22Rv1 (cell line): ENCODE data around the gene HTR2B.

ENCODE experiments used
- H3K27ac ChIP-seq: fragments of 450-650 bp; 2 replicates; pipeline ENCODE4 v1.5.1; 2017
- CTCF ChIP-seq: fragments of 450-650 bp; IDR thresholded peaks from 2 replicates; pipeline ENCODE4 v1.5.1; 2017; ENCODE audit warnings: mild to moderate bottlenecking
- ZFX ChIP-seq: fragments of 450-650 bp; IDR thresholded peaks from 2 replicates; pipeline ENCODE4 v1.6.1; 2017; ENCODE audit warnings: antibody characterized with exemption, borderline replicate concordance

The HTR2B gene

GRCh38 chr2:231123362-231123898, 1.4 kb downstream of the HTR2B start:
- TF ChIP-seq CTCF (no peak), ZFX (no peak)
- no peak overlapping the region for H3K27ac ChIP-seq

GRCh38 chr2:231118614-231118942, 6.3 kb downstream of the HTR2B start:
- no peak for TF ChIP-seq CTCF
- TF ChIP-seq ZFX = no peak
- H3K27ac ChIP-seq = no peak overlapping the region

- no peak overlapping the region for H3K27ac ChIP-seq
- no peak for TF ChIP-seq CTCF
- no peak for TF ChIP-seq ZFX
Observed at GRCh38 chr2:231117922-231118613, 6.8 kb downstream of the HTR2B start.

GRCh38 chr2:231117148-231117547, 7.7 kb downstream of the HTR2B start:
- no peak overlapping the region for H3K27ac ChIP-seq
- TF ChIP-seq CTCF (no peak), ZFX (no peak)

GRCh38 chr2:231115651-231116050, 9.2 kb downstream of the HTR2B start:
- no peak for TF ChIP-seq ZFX
- no peak for TF ChIP-seq CTCF

GRCh38 chr2:231113489-231113888, 11.4 kb downstream of the HTR2B start:
- TF ChIP-seq CTCF (no peak), ZFX (no peak)
- no peak overlapping the region for H3K27ac ChIP-seq

More at GRCh38 chr2:231115651-231116050, 9.2 kb downstream of the HTR2B start:
- no peak overlapping the region for H3K27ac ChIP-seq

- no peak overlapping the region for H3K27ac ChIP-seq
- no peak for TF ChIP-seq ZFX
- TF ChIP-seq CTCF = no peak
Observed at GRCh38 chr2:231111987-231112386, 12.9 kb downstream of the HTR2B start.
